Fibroblast of skin of back (primary cell): ENCODE results near the gene FUBP1. TPM values are rescaled to one million over a fixed set of nuclear protein-coding genes. Genes with fewer than 3 reads are reported as not detected.
"Not testable (repeated sequence)": the region's sequence is repeated elsewhere in the genome, so short reads cannot be mapped to it uniquely, and the experiment has no call there.

ENCODE experiments used
- DNase-seq: peaks from one replicate; pipeline ENCODE4 v3.0.0-alpha.2; 2013
- polyA plus RNA-seq, 2 experiments: library from polyadenylated mRNA; unstranded; fragments of 120-200 nt; gene quantifications; one replicate each; pipeline ENCODE4 v1.2.1, GENCODE V29; 2013; ENCODE audit not compliant: insufficient read length in 2 of 2

FUBP1 gene, protein sequence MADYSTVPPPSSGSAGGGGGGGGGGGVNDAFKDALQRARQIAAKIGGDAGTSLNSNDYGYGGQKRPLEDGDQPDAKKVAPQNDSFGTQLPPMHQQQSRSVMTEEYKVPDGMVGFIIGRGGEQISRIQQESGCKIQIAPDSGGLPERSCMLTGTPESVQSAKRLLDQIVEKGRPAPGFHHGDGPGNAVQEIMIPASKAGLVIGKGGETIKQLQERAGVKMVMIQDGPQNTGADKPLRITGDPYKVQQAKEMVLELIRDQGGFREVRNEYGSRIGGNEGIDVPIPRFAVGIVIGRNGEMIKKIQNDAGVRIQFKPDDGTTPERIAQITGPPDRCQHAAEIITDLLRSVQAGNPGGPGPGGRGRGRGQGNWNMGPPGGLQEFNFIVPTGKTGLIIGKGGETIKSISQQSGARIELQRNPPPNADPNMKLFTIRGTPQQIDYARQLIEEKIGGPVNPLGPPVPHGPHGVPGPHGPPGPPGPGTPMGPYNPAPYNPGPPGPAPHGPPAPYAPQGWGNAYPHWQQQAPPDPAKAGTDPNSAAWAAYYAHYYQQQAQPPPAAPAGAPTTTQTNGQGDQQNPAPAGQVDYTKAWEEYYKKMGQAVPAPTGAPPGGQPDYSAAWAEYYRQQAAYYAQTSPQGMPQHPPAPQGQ
- polyA plus RNA-seq (2013, experiment 1 of 2; ENCODE audit: insufficient read length) = 101 TPM
- polyA plus RNA-seq (2013, experiment 2 of 2; ENCODE audit: insufficient read length) = 80.9 TPM

DNA sequence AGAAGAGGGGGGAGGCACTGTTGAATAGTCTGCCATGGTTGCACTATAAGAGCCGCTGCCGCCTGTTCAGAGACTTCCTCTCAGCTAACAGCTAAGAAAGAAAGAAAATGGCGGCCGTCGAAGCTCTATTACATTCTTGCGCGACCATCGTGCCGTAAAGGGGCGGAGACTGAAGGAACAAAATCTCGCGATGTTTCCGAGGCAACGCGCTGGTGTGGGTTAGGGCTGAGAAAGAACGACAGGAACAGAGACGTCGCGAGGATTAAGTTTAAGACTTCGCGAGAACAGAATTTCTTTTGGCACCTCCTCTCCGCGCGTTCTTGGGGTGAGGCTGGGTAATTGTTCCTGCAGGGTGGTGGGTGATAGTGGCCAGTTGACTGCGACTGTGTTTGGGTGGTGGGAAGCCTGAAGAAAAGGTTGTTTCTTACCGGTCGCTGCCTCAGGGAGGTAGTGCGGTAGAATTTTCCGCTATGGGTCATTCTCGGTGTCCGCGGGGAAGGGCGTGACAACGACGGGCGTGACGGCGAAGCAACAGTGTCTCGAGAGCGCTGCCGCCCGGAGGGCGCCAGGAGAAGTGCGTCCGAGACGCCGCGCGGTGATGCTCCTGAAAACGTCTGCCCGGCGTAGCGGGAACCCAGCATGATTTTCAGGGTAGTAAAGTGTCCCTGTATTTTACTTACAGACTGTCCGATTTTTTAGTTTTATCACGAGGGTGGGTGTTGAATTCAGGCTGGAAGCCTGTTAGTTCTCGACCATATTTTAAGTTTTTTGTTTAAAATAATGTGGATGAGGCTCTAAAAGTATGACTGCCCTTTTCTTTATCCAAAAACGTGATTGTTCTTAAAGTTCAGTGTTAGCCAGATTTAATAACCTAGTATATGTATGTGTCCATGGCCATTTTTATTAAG lies at the start of gene FUBP1:
FUBP1 (minus strand) TSS at position 104 of the 908 bp plus-strand sequence; CDS start at position 36, 68 bp downstream.
- DNase-seq = peak; percentile 99

DNA sequence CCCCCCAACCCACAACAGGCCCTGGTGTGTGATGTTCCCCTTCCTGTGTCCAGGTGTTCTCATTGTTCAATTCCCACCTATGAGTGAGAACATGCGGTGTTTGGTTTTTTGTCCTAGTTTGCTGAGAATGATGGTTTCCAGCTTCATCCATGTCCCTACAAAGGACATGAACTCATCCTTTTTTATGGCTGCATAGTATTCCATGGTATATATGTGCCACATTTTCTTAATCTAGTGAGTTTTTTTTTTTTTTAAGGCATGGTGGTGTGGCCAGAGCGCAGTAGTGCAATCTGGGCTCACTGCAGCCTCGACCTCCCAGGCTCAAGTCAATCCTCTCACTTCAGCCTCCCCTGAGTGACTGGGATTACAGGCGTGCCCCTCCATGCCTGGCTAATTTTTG lies 42.3 kb upstream of the FUBP1 start:
- DNase-seq = not testable (repeated sequence)

DNA sequence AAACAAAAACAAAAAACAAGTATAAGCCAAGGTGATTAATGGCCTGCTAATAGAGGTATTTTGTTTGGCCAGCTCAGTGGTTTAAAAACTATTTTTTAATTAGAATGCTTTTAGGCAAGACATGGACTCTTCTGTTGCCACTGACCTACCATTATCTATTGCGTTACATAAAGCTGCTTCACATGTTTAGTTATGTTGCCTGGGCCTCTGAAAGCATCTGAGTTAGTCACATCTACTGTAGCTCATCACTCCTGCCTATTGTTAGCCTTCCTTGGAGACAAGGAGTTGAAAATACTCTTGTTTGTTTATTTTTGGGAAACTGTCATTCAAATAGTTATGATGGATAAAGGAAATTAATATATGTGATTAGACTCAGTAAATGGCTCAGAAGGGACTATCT lies 40.2 kb upstream of the FUBP1 start:
- DNase-seq = no peak

DNA sequence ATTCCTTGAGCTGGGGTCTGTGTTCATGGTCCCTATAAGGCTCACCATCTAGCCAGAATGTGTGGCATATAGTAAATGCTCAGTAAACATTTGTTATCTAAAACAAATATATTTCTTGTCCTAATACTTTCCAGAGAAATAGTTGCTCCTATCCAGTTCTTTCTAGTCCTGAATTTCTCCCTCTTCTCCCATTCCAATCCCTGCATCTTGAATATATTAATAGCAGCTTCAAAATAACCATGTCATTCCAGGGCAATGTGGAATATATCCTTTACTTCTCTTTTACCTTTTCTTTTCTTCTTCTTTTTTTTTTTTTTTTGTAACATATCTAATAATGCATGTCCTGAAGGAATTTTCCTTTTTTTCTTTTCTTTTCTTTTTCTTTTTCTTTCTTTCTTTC lies 36.3 kb upstream of the FUBP1 start:
- no peak for DNase-seq

DNA sequence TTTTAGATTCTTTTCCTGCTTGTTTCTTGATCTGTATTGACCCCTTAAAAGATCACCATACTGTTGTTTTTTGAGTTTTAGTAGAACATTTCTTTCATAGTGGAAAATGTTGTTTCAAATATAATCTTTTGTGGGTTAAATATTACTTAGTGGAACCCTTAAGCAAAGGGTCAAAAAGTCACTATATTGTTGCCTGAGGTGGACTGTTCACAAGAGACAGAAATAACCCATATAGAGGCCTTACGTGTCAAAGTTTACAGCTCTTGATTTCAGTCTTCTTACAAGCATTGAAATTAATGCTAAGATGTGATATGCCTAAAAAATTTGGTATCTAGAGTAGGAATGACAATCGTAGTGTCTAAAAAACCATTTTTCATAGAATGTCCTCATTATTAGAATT lies 32.2 kb upstream of the FUBP1 start:
- DNase-seq = no peak

DNA sequence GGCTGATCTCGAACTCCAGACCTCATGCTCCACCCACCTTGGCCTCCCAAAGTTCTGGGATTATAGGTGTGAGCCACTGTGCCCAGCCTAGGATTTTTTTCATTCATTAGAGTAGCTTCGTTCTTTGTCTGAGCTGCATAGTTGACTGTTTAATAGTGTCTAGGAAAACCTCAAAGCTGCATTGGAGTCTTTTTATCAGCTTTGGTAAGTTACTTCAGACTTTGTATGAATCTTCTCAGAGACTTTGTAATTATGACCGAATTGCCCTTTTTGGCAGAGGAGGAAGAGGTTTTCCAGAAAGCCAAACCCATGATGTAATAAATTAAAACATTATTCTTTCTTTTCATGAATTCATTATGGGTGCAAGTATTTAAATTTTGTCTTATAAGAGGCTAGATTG lies 31.0 kb upstream of the FUBP1 start:
- peak; percentile 26 for DNase-seq

DNA sequence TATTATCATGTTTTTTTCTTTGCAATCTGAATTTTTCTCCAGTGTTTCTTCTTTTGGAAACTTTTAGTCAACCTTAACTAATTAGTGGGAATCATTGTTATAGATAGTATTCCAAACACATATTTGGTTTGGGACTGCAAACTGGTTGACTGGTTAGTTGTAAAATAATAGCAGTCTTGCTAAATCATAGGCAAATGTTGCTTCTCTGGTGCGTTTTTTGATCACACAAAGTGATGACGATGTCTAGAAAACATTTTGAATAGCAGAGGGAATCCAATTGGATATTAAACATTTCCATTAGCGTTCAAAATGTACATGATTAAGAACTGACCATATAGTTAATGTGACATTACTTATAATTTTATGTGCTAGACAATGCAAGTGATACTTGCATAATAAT lies 30.4 kb upstream of the FUBP1 start:
- no peak for DNase-seq

DNA sequence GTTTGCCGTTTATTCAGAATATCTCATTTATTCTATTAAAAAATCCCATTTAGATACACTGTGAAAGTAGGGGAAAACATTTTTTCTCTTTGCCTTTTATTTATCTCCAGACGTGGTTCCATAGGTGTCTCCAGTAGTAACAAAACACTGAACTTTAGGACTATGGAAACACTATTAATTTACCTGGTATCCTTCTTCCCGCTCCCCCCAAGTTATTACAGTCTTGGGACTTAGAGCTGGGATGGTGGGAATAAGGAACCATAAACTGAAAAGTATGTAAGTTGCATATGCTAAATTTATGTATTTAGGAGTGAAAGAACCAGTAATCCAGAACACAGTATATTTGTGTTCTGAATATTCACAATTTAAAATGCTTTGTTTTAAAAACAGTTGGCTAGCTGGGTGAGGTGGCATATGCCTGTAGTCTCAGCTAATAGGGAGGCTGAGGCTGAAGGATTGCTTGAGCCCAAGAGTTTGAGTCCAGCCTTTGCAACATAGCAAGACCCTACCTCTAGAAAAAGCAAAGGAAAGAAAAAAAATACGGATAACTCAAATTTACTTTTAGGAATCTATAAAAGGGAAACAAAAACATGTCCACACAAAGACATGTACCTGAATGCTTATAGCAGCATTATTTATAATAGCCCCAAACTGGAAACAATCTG lies 28.9 kb upstream of the FUBP1 start:
- no peak for DNase-seq

DNA sequence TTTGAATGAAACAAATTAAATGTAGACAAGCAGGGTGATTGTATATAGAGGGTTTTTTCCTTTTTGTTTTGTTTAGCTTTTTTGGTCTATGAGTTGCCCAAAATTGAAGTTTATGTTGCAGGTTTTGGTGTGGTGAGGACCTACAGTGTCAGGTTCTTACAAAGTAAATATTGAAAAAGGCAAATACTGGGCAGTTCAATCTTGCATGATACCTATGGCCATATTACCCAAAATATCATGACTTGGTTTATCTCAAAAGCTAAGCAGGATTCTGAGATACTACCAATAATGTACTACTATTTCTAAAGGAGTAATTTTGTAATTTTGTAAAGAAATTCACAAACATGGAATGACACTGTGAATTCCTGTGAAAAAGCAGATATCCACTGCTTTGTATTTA lies 27.6 kb upstream of the FUBP1 start:
- no peak for DNase-seq

DNA sequence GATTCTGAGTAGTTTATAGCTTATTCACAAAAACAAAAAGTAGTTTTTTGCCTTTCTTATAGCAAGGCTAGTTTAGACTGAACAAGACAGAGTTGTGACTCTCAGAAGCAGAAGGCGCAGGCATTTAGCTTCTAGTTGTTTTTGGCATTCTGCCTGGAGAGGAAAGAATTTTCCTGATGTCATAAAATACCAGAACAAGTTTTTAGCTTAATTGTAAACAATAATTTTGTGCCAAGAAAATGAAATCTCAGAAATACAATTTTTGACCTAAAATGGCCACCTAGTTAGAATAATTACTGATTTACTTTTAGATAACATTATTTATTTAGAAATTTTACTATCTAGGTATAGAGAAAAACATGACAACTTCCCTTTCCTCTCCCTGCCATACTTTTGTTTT lies 26.9 kb upstream of the FUBP1 start:
- DNase-seq = peak; percentile 94

DNA sequence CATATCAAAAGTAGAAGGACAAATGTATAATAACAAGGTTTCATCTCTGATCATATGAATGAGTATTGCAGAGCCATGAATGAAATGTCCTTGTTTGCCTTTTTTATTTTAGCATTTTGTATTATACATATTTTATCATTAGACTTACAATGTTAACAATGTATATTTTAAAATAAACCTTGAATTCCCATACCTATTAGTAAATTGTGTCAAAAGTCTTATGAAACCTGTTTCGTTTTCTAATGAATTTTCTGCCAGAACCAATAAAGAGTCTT lies 26.5 kb upstream of the FUBP1 start:
- DNase-seq = no peak

DNA sequence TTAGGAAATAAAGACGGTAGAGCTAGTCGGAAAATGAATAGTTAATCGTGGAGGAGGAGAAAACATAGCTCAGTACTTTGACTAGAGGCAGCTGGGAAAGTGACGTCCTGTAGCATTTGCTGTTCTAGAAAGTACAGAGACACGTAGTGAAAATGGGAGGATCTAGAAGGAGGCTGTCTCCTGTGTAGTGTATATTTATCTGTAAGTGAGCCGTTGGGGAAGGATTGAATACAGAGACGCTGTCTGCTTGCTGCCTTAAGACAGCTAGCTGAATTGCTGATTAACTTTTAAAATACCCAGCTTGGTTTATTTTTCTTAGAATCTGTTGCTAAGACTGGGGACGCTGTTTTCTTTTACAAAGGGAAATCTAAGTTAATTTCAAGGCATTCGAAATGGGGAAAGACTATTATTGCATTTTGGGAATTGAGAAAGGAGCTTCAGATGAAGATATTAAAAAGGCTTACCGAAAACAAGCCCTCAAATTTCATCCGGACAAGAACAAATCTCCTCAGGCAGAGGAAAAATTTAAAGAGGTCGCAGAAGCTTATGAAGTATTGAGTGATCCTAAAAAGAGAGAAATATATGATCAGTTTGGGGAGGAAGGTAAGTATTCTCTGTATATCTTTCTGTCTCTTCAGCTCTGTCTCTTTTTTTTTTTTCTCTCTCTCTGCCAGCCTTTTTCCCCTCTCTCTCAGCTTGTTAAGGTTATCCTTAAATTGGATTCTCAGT lies 26.0 kb upstream of the FUBP1 start, which contains the start of gene DNAJB4:
DNAJB4 (plus strand) TSS at position 221 of the 729 bp plus-strand sequence; CDS start at position 393, 172 bp downstream.
- peak; percentile 98 for DNase-seq

DNA sequence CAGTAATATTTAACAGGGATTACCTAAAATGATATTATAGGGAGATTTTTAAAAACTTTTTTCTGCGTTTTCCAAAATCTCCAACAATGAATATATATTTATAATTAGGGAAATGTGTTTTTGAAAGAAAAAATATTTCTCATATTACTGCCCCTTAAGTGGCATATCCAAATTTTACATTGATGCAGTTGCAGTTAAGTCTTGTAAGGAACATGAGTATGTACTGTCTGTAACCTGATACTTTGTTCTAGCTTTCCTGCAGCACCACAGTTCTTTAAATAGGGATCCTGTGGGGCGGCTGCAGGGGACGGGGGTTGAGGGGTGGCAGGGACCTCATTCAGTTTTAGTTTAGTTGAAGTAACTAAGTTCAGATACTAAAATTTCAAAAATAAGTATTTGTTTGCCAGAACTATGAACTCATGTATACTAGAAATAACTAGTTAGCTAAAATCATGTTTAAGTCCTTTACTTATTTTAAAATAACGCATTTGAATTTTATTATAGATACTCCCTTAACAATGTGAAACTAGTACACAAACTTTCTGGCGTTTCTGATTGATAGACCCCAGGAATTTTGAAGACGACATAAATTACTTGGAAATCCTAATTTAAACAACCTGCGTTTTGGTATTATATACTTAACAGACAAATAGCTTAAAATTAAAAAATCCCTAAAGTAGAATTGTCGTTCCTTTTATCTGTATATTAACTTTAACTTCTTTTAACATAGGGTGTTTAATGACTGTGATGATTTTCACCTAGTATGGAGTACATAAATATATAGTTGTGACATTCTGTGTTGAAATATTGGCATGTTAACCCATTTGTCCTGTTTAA lies 25.2 kb upstream of the FUBP1 start:
- DNase-seq = peak; percentile 85

DNA sequence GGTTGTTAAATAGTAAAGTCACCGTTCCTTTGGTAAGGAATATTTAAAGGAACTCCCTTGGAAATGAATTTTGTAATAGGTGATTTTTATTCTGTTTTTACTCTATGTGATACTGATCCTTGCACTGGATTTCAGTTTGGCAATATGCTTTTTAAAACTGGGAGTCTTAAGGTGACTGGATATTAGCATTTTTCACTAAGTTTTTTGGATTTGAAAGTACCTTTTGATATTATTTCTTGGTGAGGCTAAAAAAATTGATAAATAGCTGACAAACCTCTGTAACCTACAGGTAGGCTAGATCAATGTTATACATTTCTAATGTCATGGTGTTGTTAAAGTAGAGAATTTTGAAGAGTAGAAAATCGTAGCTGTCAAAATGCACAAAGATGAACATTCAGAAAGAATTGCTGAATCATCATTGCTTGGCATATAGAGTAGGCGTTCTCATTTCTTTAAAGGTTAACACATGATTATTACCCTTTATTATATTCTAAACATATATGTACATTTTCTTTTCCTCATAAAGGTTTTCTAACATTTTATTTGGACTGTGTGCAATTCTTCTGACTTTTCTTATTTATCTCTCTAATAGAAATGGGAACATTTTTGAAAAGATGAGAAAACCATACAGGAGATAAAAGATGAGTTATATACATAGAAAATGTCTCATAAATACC lies 24.3 kb upstream of the FUBP1 start:
- DNase-seq = no peak

DNA sequence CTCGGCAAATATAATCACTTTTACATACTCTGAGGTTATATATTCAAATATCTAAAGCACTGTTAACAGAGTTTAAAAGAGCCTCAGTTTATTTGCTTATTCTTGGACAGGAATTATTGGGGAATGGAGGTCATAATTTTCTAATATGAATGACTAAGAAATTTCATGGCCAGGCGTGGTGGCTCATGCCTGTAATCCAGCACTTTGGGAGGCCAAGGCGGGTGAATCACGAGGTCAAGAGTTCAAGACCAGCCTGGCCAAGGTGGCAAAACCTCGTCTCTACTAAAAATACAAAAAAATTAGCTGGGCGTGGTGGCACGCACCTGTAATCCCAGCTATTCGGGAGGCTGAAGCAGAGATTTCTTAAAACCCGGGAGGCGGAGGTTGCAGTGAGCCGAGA lies 21.7 kb upstream of the FUBP1 start:
- not testable (repeated sequence) for DNase-seq

DNA sequence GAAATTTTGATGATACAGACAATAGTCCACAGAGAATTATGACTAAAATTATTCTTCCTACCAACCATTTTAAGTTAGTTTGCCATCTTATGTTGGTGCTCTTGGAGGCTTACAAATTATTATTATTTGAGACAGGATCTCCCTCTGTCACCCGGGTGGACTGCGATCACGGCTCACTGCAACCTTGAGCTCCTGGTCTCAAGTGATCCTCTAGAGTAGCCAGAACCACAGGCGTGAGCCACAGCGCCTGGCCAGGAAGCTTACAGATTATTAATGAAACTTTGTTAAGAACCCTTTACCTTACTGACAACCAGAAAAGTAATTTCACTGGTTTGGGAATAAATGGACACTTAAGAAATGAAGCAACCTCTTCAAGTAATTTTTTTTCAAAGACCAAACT lies 17.9 kb upstream of the FUBP1 start:
- no peak for DNase-seq

DNA sequence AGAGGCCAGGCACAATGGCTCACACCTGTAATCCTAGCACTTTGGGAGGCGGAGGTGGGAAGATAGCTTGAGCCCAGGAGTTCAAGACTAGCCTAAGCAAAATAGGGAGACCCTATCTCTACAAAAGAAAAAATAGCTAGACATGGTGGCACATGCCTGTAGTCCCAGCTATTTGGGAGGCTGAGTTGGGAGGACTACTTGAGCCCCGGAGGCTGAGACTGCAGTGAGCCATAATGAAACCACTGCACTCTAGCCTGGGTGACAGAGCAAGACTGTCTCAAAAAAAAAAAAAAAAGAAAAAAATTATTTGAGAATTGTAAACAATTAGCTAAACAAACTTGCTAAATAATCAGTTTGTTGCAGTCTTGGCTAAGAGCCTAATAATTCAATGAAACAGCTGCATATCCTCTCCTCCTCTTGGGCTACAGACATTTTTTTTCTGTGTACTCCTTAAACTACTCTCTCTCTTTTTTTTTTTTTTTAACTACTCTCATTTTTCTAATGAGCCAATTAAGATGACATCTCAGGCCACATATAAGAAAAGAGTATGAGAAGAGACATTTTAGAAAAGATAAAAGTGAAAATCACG lies 15.3 kb upstream of the FUBP1 start:
- DNase-seq = no peak

DNA sequence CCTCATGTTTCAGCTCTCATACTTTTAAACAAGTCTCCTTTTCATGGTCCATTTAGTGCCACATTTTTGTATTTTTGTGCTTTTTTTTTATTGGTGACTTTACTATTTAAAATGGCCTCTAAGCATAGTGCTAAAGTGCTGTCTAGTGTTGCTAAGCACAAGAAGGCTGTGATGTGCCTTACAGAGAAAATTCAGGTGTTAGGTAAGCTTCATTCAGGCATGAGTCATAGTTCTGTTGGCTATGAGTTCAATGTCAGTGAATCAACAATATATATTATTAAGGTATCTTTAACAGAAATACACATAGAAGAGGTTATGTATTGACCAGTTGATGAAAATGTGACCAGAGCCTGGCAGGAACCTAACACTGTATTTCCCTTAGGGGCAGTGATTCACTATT lies 12.8 kb upstream of the FUBP1 start:
- DNase-seq = no peak

DNA sequence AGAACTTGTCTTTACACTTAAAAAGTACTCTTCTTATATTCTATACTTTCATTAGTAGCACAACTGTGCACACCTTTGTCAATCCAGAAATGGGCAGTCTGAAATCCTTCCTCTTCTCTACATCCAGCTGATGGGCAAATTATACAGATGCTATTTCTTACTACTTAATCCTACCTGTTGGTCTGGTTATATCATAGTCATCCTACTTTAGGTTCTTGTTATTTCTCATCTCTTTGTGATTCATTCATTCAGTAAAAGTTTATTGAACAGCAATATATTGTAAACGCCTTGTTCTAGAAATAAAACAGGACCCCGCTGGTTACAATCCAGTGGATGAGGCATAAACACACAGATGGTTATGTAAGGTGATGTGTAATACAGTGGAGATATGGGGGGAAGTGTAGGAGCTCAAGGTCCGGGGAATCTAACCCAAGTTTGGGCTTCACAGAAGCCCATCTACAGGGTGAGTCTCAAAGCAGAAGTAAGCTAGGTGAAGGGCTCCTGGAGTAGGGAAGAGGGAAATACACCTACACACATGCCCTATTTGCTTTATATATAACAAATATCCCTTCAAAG lies 11.8 kb upstream of the FUBP1 start:
- DNase-seq = no peak

DNA sequence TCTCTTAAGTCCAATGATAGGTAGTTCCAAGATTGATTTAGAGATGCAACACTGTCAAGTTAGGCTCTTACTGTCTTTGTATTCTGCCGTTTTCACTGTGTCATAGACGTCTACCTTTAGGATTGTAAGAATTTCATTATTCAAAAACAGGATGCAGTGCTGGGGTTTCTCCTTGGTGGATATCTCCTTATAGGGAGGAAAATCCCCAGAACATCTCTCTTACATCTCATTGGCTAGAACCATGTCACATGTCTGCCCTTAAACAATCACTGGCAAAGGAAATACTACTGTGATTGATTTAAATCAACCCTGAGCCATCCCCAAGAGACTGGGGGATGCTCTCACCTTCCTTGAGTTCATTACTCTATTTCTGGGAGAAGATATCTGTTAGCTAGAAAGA lies 10.9 kb upstream of the FUBP1 start:
- DNase-seq = no peak
